ENCODE measurements around the gene SALL1. TPM values are rescaled to one million over a fixed set of nuclear protein-coding genes. Genes with fewer than 3 reads are reported as not detected.

SALL1 gene
- total RNA-seq, 1 donor from 2014 or later: not detected

GRCh38 chr16:51112323-51112722 lies 38.7 kb downstream of the SALL1 start:
- no peak for DNase-seq (ENCODE audit: low read depth, low spot score)

GRCh38 chr16:51111759-51112158 lies 39.3 kb downstream of the SALL1 start:
- no peak for DNase-seq (ENCODE audit: low read depth, low spot score)

- no peak for DNase-seq (ENCODE audit: low read depth, low spot score)
These were observed 40.3 kb downstream of the SALL1 start for GRCh38 chr16:51110700-51111157.

GRCh38 chr16:51109173-51109572 lies 41.9 kb downstream of the SALL1 start:
- no peak for DNase-seq (ENCODE audit: low read depth, low spot score)

- no peak for DNase-seq (ENCODE audit: low read depth, low spot score)
These were observed 43.3 kb downstream of the SALL1 start for GRCh38 chr16:51107742-51108141.

GRCh38 chr16:51106535-51106934 lies 44.5 kb downstream of the SALL1 start:
- no peak for DNase-seq (ENCODE audit: low read depth, low spot score)

GRCh38 chr16:51103590-51103989 lies 47.5 kb downstream of the SALL1 start:
- DNase-seq (ENCODE audit: low read depth, low spot score): no peak

GRCh38 chr16:51097729-51098128 lies 53.3 kb downstream of the SALL1 start:
- no peak for DNase-seq (ENCODE audit: low read depth, low spot score)

- no peak for DNase-seq (ENCODE audit: low read depth, low spot score)
These were observed 55.0 kb downstream of the SALL1 start for GRCh38 chr16:51095890-51096626.

GRCh38 chr16:51095084-51095881 lies 55.8 kb downstream of the SALL1 start:
- DNase-seq (ENCODE audit: low read depth, low spot score): no peak

- DNase-seq (ENCODE audit: low read depth, low spot score): no peak
These were observed 57.3 kb downstream of the SALL1 start for GRCh38 chr16:51093726-51094280.

Measured in pulmonary artery endothelial cell (primary cell).